Adipocyte (in vitro differentiated cells): ENCODE data around the gene EIF2S3.
A peak's percentile ranks its signal among the peaks of the same experiment; 100 is the strongest.
"Not testable (repeated sequence)": the region's sequence is repeated elsewhere in the genome, so short reads cannot be mapped to it uniquely, and the experiment has no call there.

ENCODE experiments used
- DNase-seq: peaks from one replicate; pipeline ENCODE4 v3.0.0-alpha.2; 2015; ENCODE audit warnings: low read depth
- H3K27me3 ChIP-seq: replicated peaks from 2 replicates; pipeline ENCODE4 v1.7.0; 2013; ENCODE audit warnings: mild to moderate bottlenecking, low read length, moderate library complexity; ENCODE audit not compliant: control insufficient read depth, insufficient read depth
- H3K36me3 ChIP-seq: 2 replicates; pipeline ENCODE4 v1.7.0; 2013; ENCODE audit warnings: low read length, mild to moderate bottlenecking, moderate library complexity; ENCODE audit not compliant: control insufficient read depth, insufficient read depth, severe bottlenecking
- H3K4me1 ChIP-seq: 2 replicates; pipeline ENCODE4 v1.7.0; 2013; ENCODE audit warnings: mild to moderate bottlenecking, low read length, moderate library complexity; ENCODE audit not compliant: control insufficient read depth, insufficient read depth
- H3K4me3 ChIP-seq: 2 replicates; pipeline ENCODE4 v1.7.0; 2013; ENCODE audit warnings: mild to moderate bottlenecking, low read length, moderate library complexity
- H3K9ac ChIP-seq: 2 replicates; pipeline ENCODE4 v1.7.0; 2013; ENCODE audit warnings: mild to moderate bottlenecking, low read length, moderate library complexity
- H3K9me3 ChIP-seq: 2 replicates; pipeline ENCODE4 v1.7.0; 2013; ENCODE audit warnings: mild to moderate bottlenecking, low read length, moderate library complexity; ENCODE audit not compliant: control insufficient read depth

Gene EIF2S3

DNA sequence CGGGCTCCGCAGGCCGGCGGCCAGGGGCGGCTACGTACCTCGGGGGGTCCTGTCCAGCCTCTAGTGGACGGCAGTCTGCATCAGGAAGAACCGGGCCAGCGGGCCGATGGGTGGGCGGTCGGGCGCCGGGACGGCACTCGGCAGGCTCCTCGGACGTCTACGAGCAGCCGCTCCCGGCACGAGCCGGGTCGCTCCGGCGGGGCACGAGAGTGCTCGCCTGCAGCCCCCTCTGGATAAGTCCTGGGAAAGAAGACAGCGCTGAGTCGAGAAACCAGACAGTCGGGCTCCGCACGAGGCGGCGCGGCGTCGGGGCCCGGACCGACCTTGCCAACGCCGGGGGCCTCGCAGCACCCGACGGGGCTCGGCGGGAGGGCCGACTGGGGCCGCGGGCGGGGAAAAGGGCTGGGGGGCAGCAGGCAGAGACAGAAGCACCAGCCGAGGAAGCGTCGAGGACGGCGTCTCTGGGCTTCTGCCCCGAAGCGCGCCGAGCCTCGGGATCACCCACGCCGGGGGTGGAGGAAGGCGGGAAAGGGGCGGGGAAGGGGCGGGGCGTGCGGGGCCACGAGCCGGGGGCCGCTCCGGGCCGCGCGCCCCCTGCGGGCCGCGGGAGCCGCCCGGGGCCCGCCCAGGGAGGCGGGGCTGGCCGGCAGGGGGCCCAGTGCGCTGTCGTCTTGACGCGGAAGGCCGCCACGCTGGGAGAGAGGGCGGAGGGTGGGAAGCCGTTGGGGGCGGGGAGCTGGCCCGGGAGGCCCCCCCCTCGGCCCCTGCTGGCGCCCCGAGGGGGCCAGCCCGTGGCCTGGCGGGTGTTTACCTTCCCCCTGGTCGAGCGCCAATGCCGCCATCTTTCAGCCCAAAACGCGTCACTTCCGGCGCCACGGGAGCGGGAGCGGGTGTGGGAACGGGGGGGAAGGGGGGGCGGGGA is 29.7 kb upstream of the EIF2S3 start:
- Histone ChIP-seq H3K36me3 (no peaks in the 10 kb centered on the region), H3K4me1 (peaks cover under 1% of the 10 kb centered on the region), H3K9me3 (no peaks in the 10 kb centered on the region), H3K4me3 (peak overlapping the region; percentile 81), H3K27me3 (peaks cover 3% of the 10 kb centered on the region), H3K9ac (peak overlapping the region; percentile 87)
- peak; percentile 94 for DNase-seq

DNA sequence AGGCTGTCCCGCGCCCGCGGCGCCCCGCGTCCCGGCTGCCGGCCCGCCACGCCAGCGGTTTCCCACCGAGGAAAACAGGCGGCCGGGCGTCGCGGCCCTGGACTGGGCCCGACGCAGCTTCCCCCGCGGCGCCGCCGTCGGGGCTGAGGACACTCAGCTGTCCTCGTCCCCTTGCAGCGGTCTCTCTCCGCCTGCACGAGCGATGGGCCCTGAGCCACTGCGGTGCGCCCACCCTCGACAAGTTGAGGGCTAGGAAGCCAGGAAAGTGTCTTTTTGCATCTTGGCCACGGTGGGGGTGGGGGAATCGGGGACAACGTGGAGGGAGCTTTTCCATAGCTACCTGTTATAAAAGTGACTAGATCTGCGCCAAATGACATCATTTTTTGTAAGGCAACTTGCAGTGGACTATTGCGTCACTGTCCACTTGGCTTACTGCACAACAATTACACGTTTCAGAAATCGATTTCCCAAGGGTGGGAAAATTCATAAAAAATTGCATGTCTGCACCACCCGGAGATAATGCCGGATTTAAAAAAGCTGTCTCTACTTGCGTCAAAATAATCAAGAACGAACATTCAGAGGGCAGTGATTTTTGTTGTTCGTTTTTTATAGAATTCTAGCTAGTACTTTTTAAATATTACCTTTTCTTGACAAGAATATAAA is 28.9 kb upstream of the EIF2S3 start:
- Histone ChIP-seq H3K4me1 (no peaks in the 10 kb centered on the region), H3K36me3 (no peaks in the 10 kb centered on the region), H3K9me3 (no peaks in the 10 kb centered on the region), H3K9ac (peak overlapping the region; percentile 87), H3K27me3 (peaks cover 4% of the 10 kb centered on the region), H3K4me3 (peak overlapping the region; percentile 81)
- peak; percentile 73 for DNase-seq

DNA sequence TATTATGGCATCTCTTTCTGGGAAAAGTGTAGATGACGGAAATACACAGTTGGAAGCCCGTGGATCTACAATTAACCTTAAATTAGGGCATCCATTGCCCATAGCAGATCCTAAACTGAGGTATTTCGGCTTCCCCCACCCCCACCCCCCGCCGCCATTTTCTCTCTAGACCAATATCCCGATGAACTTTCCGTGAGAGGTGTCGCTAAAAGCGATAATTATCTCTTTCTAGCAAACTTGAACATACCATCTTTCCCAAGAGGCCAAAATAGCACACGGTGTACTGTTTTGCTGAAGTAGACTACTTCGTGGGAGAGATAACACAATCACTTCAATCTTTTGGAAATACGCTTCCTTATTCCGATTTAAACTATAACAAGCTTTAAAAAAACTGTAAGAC is 28.3 kb upstream of the EIF2S3 start:
- H3K9me3 ChIP-seq: no peaks in the 10 kb centered on the region
- DNase-seq: peak; percentile 37
- H3K4me1 ChIP-seq: no peaks in the 10 kb centered on the region
- peak overlapping the region; percentile 87 for H3K9ac ChIP-seq
- H3K4me3 ChIP-seq: peak overlapping the region; percentile 81
- no peaks in the 10 kb centered on the region for H3K36me3 ChIP-seq
- H3K27me3 ChIP-seq: peaks cover 5% of the 10 kb centered on the region

DNA sequence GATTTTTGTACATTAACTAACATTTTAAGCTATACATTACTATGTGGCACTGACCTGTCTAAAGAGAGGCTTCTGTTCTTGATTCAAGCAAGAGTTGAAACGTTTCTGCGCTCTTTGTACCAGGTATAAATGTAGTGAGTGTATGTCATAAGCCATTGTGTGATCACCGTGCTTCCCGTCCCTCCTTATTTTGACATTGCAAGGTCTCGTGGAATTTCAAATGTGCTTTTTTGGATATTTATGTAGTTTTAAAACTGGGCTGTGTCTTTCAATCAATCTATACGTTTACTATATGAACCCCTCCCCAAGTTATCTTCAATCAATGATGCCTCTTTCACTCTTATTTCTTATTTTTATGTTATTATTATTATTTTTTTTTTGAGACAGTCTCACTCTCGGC is 27.7 kb upstream of the EIF2S3 start, which contains the start of gene KLHL15:
Gene KLHL15 (minus strand): TSS at position 101 of the 400 bp plus-strand sequence. CDS start 20,493 bp downstream, outside the sequence.
- H3K27me3 ChIP-seq: peaks cover 7% of the 10 kb centered on the region
- H3K4me1 ChIP-seq: no peaks in the 10 kb centered on the region
- H3K4me3 ChIP-seq: peak within 1 kb of the TSS; percentile 81
- H3K9me3 ChIP-seq: no peaks in the 10 kb centered on the region
- no peaks in the 10 kb centered on the region for H3K36me3 ChIP-seq
- peak within 1 kb of the TSS; percentile 87 for H3K9ac ChIP-seq
- no peak for DNase-seq

DNA sequence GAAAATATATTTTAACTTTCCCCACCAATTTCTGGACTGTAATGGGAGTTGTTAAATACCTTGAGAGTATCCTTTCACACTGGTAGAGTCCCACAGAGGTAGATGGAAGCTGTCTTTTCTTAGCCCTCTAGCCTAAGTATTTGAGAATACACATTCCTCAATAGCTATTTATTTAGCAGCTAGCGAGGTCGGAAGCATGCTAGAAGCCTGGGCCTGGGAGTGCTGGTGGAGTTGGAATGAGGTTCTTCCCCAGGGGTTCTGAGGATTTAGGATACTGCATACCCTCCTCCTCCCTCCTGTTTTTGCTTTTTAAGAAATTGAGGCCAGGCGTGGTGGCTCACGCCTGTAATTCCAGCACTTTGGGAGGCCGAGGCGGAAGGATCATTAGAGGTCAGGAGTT is 26.8 kb upstream of the EIF2S3 start:
- Histone ChIP-seq H3K9me3 (no peaks in the 10 kb centered on the region), H3K9ac (no peak overlapping the region), H3K4me3 (no peak overlapping the region), H3K4me1 (no peaks in the 10 kb centered on the region), H3K36me3 (no peaks in the 10 kb centered on the region), H3K27me3 (peaks cover 7% of the 10 kb centered on the region)
- no peak for DNase-seq

DNA sequence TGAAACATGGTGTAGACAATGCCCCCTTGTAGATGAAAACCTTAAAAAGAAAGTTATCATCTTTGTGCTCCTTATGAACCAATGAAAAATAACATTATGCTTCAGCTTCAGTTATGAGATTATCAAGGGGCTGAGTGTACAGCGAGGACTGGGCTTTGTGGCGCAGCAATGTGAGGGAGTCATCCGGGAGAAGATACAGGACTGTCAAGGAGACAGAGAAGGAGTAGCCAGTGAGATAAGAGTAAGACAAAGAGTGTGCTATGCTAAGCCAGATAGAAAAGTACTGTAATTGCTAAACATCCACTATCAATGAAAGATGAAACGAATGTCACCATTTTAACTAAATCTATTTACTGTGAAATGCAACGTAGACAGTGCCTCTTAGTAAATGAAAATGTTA is 24.2 kb upstream of the EIF2S3 start:
- Histone ChIP-seq H3K4me1 (no peaks in the 10 kb centered on the region), H3K9ac (no peak overlapping the region), H3K27me3 (peaks cover 15% of the 10 kb centered on the region), H3K4me3 (no peak overlapping the region), H3K36me3 (no peaks in the 10 kb centered on the region), H3K9me3 (no peaks in the 10 kb centered on the region)
- no peak for DNase-seq

DNA sequence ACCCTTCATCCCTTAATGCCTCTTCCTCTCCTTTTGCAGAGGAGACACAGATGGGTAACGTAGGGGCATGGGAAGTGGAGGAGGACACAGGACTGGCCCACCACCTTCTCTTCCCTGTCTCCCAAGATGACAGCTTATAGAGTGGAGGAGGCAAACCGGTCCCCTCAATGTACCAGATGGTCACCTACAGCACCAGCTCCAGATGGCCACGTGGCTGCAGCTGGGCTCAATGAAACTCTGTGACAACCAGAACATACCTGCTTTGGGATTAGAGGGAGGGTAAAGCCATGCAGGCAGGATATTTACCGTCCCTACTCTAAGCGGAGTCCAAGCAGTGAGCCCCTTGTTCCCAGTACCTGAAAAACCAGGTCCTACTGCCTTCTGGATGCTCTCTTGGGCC is 20.3 kb upstream of the EIF2S3 start:
- H3K9ac ChIP-seq: no peak overlapping the region
- peaks cover 15% of the 10 kb centered on the region for H3K27me3 ChIP-seq
- H3K36me3 ChIP-seq: no peaks in the 10 kb centered on the region
- no peaks in the 10 kb centered on the region for H3K4me1 ChIP-seq
- DNase-seq: no peak
- H3K9me3 ChIP-seq: no peaks in the 10 kb centered on the region
- H3K4me3 ChIP-seq: no peak overlapping the region

DNA sequence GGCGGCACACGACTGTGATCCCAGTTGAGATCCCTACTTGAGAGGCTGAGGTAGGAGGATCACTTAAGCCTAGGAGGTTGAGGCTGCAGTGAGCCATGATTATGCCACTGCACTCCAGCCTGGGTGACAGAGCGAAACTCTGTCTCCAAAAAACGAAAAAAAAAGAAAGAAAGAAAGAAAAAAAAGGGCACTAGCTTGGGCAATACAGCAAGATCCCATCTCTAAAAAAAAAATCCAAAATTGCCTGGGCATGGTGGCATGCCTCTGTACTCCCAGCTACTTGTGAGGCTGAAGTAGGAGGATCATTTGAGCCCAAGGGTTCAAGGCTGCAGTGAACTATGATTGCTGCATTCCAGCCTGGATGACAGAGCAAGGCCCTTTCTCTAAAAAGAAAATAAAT is 17.0 kb upstream of the EIF2S3 start:
- H3K27me3 ChIP-seq: peaks cover 8% of the 10 kb centered on the region
- H3K36me3 ChIP-seq: no peaks in the 10 kb centered on the region
- no peaks in the 10 kb centered on the region for H3K9me3 ChIP-seq
- no peak overlapping the region for H3K9ac ChIP-seq
- no peak overlapping the region for H3K4me3 ChIP-seq
- DNase-seq: no peak
- no peaks in the 10 kb centered on the region for H3K4me1 ChIP-seq

DNA sequence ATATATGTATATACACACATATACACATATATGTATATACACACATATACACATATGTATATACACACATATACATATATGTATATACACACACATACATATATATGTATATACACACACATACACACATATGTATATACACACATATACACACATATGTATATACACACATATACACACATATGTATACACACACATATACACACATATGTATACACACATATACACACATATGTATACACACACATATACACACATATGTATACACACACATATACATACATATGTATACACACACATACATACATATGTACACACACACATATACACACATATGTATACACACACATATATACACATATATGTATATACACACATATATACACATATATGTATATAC is 8.7 kb upstream of the EIF2S3 start:
- DNase-seq, H3K27me3 ChIP-seq, H3K36me3 ChIP-seq, H3K9me3 ChIP-seq, H3K9ac ChIP-seq, H3K4me3 ChIP-seq, H3K4me1 ChIP-seq: not testable (repeated sequence)

DNA sequence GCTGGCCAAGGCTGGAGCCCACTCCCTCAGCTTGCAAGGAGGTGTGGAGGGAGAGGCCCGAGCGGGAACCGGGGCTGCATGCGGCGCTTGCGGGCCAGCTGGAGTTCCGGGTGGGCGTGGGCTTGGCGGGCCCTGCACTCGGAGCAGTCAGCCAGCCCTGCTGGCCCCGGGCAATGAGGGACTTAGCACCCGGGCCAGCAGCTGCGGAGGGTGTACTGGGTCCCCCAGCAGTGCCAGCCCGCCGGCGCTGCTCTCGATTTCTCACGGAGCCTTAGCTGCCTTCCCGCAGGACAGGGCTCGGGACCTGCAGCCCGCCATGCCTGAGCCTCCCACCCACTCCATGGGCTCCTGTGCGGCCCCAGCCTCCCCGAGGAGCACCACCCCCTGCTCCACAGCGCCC is 5.1 kb upstream of the EIF2S3 start:
- H3K9me3 ChIP-seq, H3K4me3 ChIP-seq, H3K36me3 ChIP-seq, H3K9ac ChIP-seq, H3K4me1 ChIP-seq, H3K27me3 ChIP-seq, DNase-seq: not testable (repeated sequence)

DNA sequence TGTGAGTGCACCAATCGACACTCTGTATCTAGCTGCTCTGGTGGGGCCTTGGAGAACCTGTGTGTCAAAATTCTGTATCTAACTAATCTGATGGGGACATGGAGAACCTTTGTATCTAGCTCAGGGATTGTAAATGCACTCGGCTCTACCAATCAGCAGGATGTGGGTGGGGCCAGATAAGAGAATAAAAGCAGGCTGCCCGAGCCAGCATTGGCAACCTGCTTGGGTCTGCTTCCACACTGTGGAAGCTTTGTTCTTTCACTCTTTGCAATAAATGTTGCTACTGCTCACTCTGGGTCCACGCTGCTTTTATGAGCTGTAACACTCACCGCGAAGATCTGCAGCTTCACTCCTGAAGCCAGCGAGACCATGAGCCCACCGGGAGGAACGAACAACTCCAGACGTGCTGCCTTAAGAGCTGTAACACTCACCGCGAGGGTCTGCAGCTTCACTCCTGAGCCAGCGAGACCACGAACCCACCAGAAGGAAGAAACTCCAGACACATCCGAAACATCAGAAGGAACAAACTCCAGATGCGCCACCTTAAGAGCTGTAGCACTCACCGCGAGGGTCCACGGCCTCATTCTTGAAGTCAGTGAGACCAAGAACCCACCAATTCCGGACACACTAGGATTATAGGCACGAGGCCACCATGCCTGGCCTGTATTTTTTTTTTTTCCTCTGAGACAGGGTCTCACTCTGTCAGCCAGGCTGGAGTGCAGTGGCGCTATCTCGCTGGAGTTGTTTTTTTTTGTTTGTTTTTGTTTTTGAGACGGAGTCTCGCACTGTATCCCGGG is 4.0 kb upstream of the EIF2S3 start:
- H3K9ac ChIP-seq, H3K9me3 ChIP-seq, H3K4me1 ChIP-seq, H3K4me3 ChIP-seq, H3K36me3 ChIP-seq, DNase-seq, H3K27me3 ChIP-seq: not testable (repeated sequence)
